B cell (primary cell): Measurements from ENCODE around the gene NUPR2. TPM values are rescaled to one million over a fixed set of nuclear protein-coding genes. Genes with fewer than 3 reads are reported as not detected.

Experiments used
- ATAC-seq: fragments of 200-7000 bp; cut with Tn5 transposase; one replicate; pipeline ENCODE4 v1.10.0; 2021; ENCODE audit warnings: low read depth, mild to moderate bottlenecking, moderate number of reproducible peaks, moderate library complexity
- CTCF ChIA-PET: fragments of 350-600 bp; sonication (Branson Sonifier 250); formaldehyde crosslinking; loops from one replicate; lab custom pipeline; 2021; ENCODE audit warnings: antibody characterized with exemption, inconsistent platforms; lab: Charles Lee
- POLR2A ChIA-PET: fragments of 350-600 bp; sonication (Branson Sonifier 250); formaldehyde crosslinking; loops from one replicate; lab custom pipeline; 2021; ENCODE audit warnings: antibody characterized with exemption; lab: Charles Lee
- DNase-seq: peaks from one replicate; pipeline ENCODE4 v3.0.0; 2013
- H2AFZ ChIP-seq: 2 replicates; pipeline ENCODE4 v1.6.1; 2012; ENCODE audit warnings: mild to moderate bottlenecking, low read depth, low read length; ENCODE audit not compliant: insufficient read depth, poor library complexity, severe bottlenecking
- H3K27ac ChIP-seq, 2 donors: 1 replicate in 1 of 2; 2 replicates in 1 of 2; pipeline ENCODE4 v1.5.1; 2012 to 2013; ENCODE audit warnings: low read length in 2 of 2, mild to moderate bottlenecking in 2 of 2, moderate library complexity in 1 of 2
- H3K27me3 ChIP-seq, 4 experiments: fragments of 200-600 bp in 1 of 4; sonication (generic) in 1 of 4; replicated peaks in 1 of 4; 1 replicate in 2 of 4; 2 replicates in 2 of 4; pipeline versions ENCODE4 v1.6.1 to v1.7.0; 2013 to 2016; ENCODE audit warnings: low read length in 3 of 4, mild to moderate bottlenecking in 2 of 4, mixed read lengths in 1 of 4, moderate library complexity in 1 of 4; ENCODE audit not compliant: insufficient read depth in 4 of 4, control insufficient read depth in 3 of 4; ENCODE audit errors: control extremely low read depth in 1 of 4
- H3K36me3 ChIP-seq, 2 experiments: replicated peaks in 1 of 2; 1 replicate in 1 of 2; 2 replicates in 1 of 2; pipeline versions ENCODE4 v1.6.1 to v1.7.1; 2013; ENCODE audit warnings: low read length in 1 of 2; ENCODE audit not compliant: insufficient read depth in 2 of 2, control insufficient read depth in 1 of 2; ENCODE audit errors: control extremely low read depth in 1 of 2, extremely low read depth in 1 of 2
- H3K4me1 ChIP-seq, 2 donors: fragments of 200-600 bp in 1 of 2; sonication (generic) in 1 of 2; 1 replicate in 1 of 2; 2 replicates in 1 of 2; pipeline versions ENCODE4 v1.5.1 to v1.6.1; 2013 to 2017; ENCODE audit warnings: low read length in 2 of 2; ENCODE audit not compliant: control insufficient read depth in 2 of 2, insufficient read depth in 2 of 2
- H3K4me2 ChIP-seq: replicated peaks from 2 replicates; pipeline ENCODE3; 2012; ENCODE audit warnings: mild to moderate bottlenecking, low read depth, low read length; ENCODE audit not compliant: poor library complexity, severe bottlenecking
- H3K4me3 ChIP-seq, 5 experiments: fragments of 200-600 bp in 1 of 5; sonication (generic) in 1 of 5; 1 replicate in 3 of 5; 2 replicates in 2 of 5; pipeline versions ENCODE4 v1.5.1 to v1.7.0; 2011 to 2016; ENCODE audit warnings: low read length in 4 of 5, mild to moderate bottlenecking in 4 of 5, low read depth in 2 of 5, control low read depth in 1 of 5, moderate library complexity in 1 of 5; ENCODE audit not compliant: insufficient read depth in 1 of 5; ENCODE audit errors: control extremely low read depth in 1 of 5, extremely low read depth in 1 of 5
- H3K79me2 ChIP-seq: fragments of 200-600 bp; sonication (generic); one replicate; pipeline ENCODE4 v1.6.0; 2016; ENCODE audit warnings: low read length; ENCODE audit not compliant: control insufficient read depth, insufficient read depth
- H3K9ac ChIP-seq: fragments of 200-600 bp; sonication (generic); 2 replicates; pipeline ENCODE4 v1.6.1; 2017; ENCODE audit warnings: mild to moderate bottlenecking, low read length, moderate library complexity
- H3K9me3 ChIP-seq, 3 donors: one replicate each; pipeline versions ENCODE4 v1.6.1 to v1.7.1; 2013; ENCODE audit warnings: low read length in 2 of 3; ENCODE audit not compliant: control insufficient read depth in 2 of 3, insufficient read depth in 1 of 3; ENCODE audit errors: control extremely low read depth in 1 of 3
- H4K20me1 ChIP-seq: 2 replicates; pipeline ENCODE4 v1.6.0; 2012; ENCODE audit warnings: mild to moderate bottlenecking, low read length; ENCODE audit not compliant: insufficient read depth, control insufficient read depth, poor library complexity, severe bottlenecking
- H3K27ac Mint-ChIP-seq: one replicate; pipeline ENCODE4 v1.8.0; 2021; ENCODE audit warnings: mixed read lengths
- H3K27me3 Mint-ChIP-seq: one replicate; pipeline ENCODE4 v1.8.0; 2021; ENCODE audit warnings: mixed read lengths
- H3K4me1 Mint-ChIP-seq: one replicate; pipeline ENCODE4 v1.8.0; 2021; ENCODE audit warnings: mixed read lengths
- H3K4me3 Mint-ChIP-seq: one replicate; pipeline ENCODE4 v1.8.0; 2021; ENCODE audit warnings: mixed read lengths
- H3K9me3 Mint-ChIP-seq: one replicate; pipeline ENCODE4 v1.8.0; 2022; ENCODE audit warnings: mixed read lengths; ENCODE audit not compliant: insufficient read depth
- EZH2 ChIP-seq: IDR thresholded peaks from 2 replicates; pipeline ENCODE4 v1.6.1; 2012; ENCODE audit warnings: borderline replicate concordance, low read depth, mild to moderate bottlenecking, moderate library complexity, low read length; ENCODE audit not compliant: insufficient read depth, poor library complexity, severe bottlenecking
- WGBS: methylation state at CpG from one replicate; pipeline ENCODE4 v1.1.5; 2013; ENCODE audit warnings: missing lambda C conversion rate; ENCODE audit not compliant: insufficient coverage; 5-methylcytosine and 5-hydroxymethylcytosine counted together
- intact Hi-C: fragments of 100-400 bp; cut with micrococcal nuclease; formaldehyde crosslinking; loops from one replicate; pipeline ENCODE4 v1.10.0; 2022
- polyA plus RNA-seq: library from polyadenylated mRNA; depleted of rRNA; stranded (reverse); fragments of >200 nt; gene quantifications from 2 replicates; pipeline ENCODE4 v1.2.3, GENCODE V29; 2012
- total RNA-seq, 2 donors: library from RNA; stranded (reverse); fragments of 120-200 nt in 1 of 2; gene quantifications; 1 replicate in 1 of 2; 2 replicates in 1 of 2; pipeline versions ENCODE4 v1.2.3 to v1.2.4, GENCODE V29; 2013 to 2022
- TF ChIP-seq, protein P1 (sequence below): fragments of 200-600 bp; IDR thresholded peaks from one replicate; pipeline ENCODE4 v1.8.0; 2022; ENCODE audit warnings: antibody characterized with exemption, mild to moderate bottlenecking

NUPR2 gene
- total and polyA plus RNA-seq, 2 donors (not counting 1 experiment from before 2014, with no cell fraction given): not detected

DNA sequence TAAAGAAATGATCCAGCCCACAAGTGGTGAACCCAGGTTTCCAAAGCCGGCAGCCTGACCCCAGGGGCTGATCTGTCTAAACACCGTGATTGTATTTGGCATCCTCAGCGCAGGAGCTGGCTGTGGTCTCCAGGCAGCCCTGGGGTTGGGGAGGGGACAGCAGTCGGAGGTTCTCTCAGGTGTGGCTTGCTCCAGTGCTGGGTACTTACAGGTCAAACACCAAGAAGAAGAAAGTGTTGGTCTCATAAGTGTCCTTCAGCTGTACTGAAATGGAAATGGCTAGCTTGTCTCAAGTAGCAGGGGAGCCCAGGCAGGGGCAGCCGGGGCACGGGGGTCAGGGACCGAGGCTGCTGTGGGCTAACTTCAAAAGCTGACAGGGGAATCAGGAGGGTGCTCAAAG is 29.5 kb downstream of the NUPR2 start:
- CTCF ChIA-PET: no interaction called here
- TF ChIP-seq EZH2: no peak
- TF ChIP-seq, protein P1, sequence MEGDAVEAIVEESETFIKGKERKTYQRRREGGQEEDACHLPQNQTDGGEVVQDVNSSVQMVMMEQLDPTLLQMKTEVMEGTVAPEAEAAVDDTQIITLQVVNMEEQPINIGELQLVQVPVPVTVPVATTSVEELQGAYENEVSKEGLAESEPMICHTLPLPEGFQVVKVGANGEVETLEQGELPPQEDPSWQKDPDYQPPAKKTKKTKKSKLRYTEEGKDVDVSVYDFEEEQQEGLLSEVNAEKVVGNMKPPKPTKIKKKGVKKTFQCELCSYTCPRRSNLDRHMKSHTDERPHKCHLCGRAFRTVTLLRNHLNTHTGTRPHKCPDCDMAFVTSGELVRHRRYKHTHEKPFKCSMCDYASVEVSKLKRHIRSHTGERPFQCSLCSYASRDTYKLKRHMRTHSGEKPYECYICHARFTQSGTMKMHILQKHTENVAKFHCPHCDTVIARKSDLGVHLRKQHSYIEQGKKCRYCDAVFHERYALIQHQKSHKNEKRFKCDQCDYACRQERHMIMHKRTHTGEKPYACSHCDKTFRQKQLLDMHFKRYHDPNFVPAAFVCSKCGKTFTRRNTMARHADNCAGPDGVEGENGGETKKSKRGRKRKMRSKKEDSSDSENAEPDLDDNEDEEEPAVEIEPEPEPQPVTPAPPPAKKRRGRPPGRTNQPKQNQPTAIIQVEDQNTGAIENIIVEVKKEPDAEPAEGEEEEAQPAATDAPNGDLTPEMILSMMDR: no peak

DNA sequence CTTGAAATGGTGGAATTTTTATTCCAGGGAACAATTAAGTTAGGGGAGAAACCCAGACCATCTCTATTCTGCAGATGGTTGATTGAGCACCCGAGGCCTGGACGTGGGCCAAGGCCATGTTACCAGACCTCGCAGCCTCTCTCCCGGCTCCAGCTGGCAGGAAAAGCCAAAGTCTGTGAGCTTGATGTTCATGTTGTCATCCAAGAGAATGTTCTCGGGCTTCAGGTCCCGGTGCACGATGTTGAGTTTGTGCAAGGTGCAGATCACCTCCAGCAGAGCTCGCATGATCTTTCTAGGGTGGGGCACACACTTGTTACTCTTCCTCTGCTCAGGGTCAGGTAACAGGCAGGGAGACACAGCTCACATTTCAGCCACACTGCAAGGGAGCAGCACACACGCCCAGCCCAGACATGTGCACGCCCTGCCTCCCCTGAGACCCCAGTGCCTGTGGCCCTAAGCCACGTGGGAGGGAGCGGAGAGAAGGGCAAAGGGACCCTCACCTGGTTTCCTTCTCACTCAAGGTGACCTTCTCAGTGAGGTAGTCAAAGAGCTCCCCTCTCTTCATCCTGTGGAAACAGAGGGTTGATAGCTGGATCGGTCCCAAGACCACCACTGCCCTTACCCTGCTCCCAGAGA is 32.9 kb downstream of the NUPR2 start:
- 92% methylated on average over 13 of the region's 13 CpGs for WGBS
- H3K27me3 ChIP-seq: no peaks in the 10 kb centered on the region
- no peak for TF ChIP-seq EZH2
- TF ChIP-seq, protein P1: no peak
- intact Hi-C loops: no loop called here
- Mint-ChIP-seq H3K27me3 (no peaks in the 10 kb centered on the region), H3K27ac (no peak overlapping the region), H3K9me3 (no peaks in the 10 kb centered on the region), H3K4me3 (no peak overlapping the region), H3K4me1 (no peaks in the 10 kb centered on the region)
- H3K36me3 ChIP-seq: peaks cover 0 to 29% of the 10 kb centered on the region in 2 experiments
- no peaks in the 10 kb centered on the region for H3K4me1 ChIP-seq
- no peak for DNase-seq
- H2AFZ ChIP-seq: no peak overlapping the region
- H3K27ac ChIP-seq: no peak overlapping the region
- ChIA-PET POLR2A (interaction anchor here (0.7 kb wide), 1 partner anchor 176 kb away, joined by 3 read pairs; no protein-coding TSS in a partner anchor), CTCF (interaction anchor here (0.5 kb wide), 1 partner anchor 1352 kb away, joined by 3 read pairs; no protein-coding TSS in a partner anchor)
- no peak overlapping the region for H3K4me2 ChIP-seq
- H4K20me1 ChIP-seq: no peaks in the 10 kb centered on the region
- H3K4me3 ChIP-seq: no peak overlapping the region
- no peak for ATAC-seq
- H3K79me2 ChIP-seq: no peaks in the 10 kb centered on the region
- H3K9ac ChIP-seq: no peak overlapping the region
- no peaks in the 10 kb centered on the region for H3K9me3 ChIP-seq

More for the DNA sequence above, 29.5 kb downstream of the NUPR2 start:
- Histone ChIP-seq H3K27ac (no peak overlapping the region), H3K9me3 (no peaks in the 10 kb centered on the region), H3K4me2 (no peak overlapping the region), H4K20me1 (no peaks in the 10 kb centered on the region), H3K4me1 (no peaks in the 10 kb centered on the region), H3K4me3 (no peak overlapping the region), H3K9ac (no peak overlapping the region), H3K27me3 (no peaks in the 10 kb centered on the region), H2AFZ (no peak overlapping the region), H3K79me2 (no peaks in the 10 kb centered on the region), H3K36me3 (peaks cover 0 to 6% of the 10 kb centered on the region in 2 experiments)
- H3K27me3 Mint-ChIP-seq: no peaks in the 10 kb centered on the region
- DNase-seq: no peak
- intact Hi-C loops: no loop called here
- no peak for ATAC-seq
- POLR2A ChIA-PET: no interaction called here
- H3K4me3 Mint-ChIP-seq: no peak overlapping the region
- H3K9me3 Mint-ChIP-seq: no peaks in the 10 kb centered on the region
- no peak overlapping the region for H3K27ac Mint-ChIP-seq
- 95% methylated on average over 7 of the region's 7 CpGs for WGBS
- no peaks in the 10 kb centered on the region for H3K4me1 Mint-ChIP-seq
